K562 (cell line): Measurements from ENCODE around the gene CDKL1. TPM values are rescaled to one million over a fixed set of nuclear protein-coding genes. Genes with fewer than 3 reads are reported as not detected.

ENCODE experiments used
- CHCHD3 ChIP-seq: fragments of 250-450 bp; sonication (Bioruptor Pico); IDR thresholded peaks from 2 replicates; pipeline ENCODE4 v2.1.2; 2022; ENCODE audit warnings: mild to moderate bottlenecking
- CXXC5 ChIP-seq: fragments of 250-450 bp; sonication (Bioruptor Pico); IDR thresholded peaks from 2 replicates; pipeline ENCODE4 v1.8.0; 2022; ENCODE audit warnings: inconsistent platforms, mild to moderate bottlenecking, moderate library complexity
- ETV5 ChIP-seq: sonication (generic); formaldehyde crosslinking; IDR thresholded peaks from 2 replicates; pipeline ENCODE4 v1.4.0; 2020; ENCODE audit warnings: low read depth, mild to moderate bottlenecking, missing genetic modification reagents
- NR4A1 ChIP-seq, 2 experiments: fragments of 250-450 bp in 1 of 2; fragments of 450-650 bp in 1 of 2; sonication (Bioruptor Pico) in 1 of 2; IDR thresholded peaks; 2 replicates each; pipeline versions ENCODE4 v1.4.0 to v1.6.1; 2016 to 2020; ENCODE audit warnings: mild to moderate bottlenecking in 2 of 2, missing compliant biosample characterization in 1 of 2, missing genetic modification characterization in 1 of 2, moderate library complexity in 1 of 2
- SRSF3 ChIP-seq: fragments of 200-400 bp; formaldehyde crosslinking; IDR thresholded peaks from 2 replicates; pipeline ENCODE4 v1.6.1; 2016; ENCODE audit warnings: mild to moderate bottlenecking, low read length, moderate library complexity; ENCODE audit not compliant: insufficient read depth
- ZNF24 ChIP-seq: fragments of 450-650 bp; IDR thresholded peaks from 2 replicates; pipeline ENCODE4 v1.6.1; 2016
- ZNF830 ChIP-seq: fragments of 250-450 bp; sonication (Bioruptor Pico); IDR thresholded peaks from 2 replicates; pipeline ENCODE4 v1.5.0; 2021; ENCODE audit warnings: mild to moderate bottlenecking
- polyA plus RNA-seq, 8 experiments: library from polyadenylated mRNA; depleted of rRNA in 4 of 8; stranded (reverse) in 5 of 8; unstranded in 3 of 8; fragments of >200 nt; fragmentation: Nextera tagmentation in 2 of 8; fragmentation: Illumina TruSeq in 1 of 8; extraction: Ambion mirVana in 2 of 8; extraction: Trizol in 1 of 8; gene quantifications; 2 replicates each; pipeline versions ENCODE4 v1.2.1 to v1.2.3, GENCODE V29; 2011 to 2014; ENCODE audit warnings: inconsistent platforms in 1 of 8, missing spikeins in 1 of 8
- total RNA-seq, 7 experiments: library from RNA; depleted of rRNA in 6 of 7; stranded (reverse); fragments of >200 nt in 6 of 7; fragmentation: Illumina TruSeq in 2 of 7; extraction: Trizol in 2 of 7; gene quantifications; 2 replicates each; pipeline versions ENCODE4 v1.2.1 to v1.2.3, GENCODE V29; 2011 to 2021; ENCODE audit warnings: low replicate concordance in 1 of 7
- TF ChIP-seq, protein P1 (sequence below), 2 experiments: IDR thresholded peaks; 2 replicates each; pipeline ENCODE4 v1.6.1; 2012; ENCODE audit warnings: improper control_type of control experiment in 2 of 2, low read depth in 2 of 2, low read length in 2 of 2, borderline replicate concordance in 1 of 2
- TF ChIP-seq, protein P2 (sequence below), 2 experiments: fragments of 450-650 bp; formaldehyde crosslinking in 1 of 2; IDR thresholded peaks; 2 replicates each; pipeline versions ENCODE4 v1.4.0 to v1.6.1; 2014 to 2020; ENCODE audit warnings: mild to moderate bottlenecking in 2 of 2, borderline replicate concordance in 1 of 2, low read depth in 1 of 2
- TF ChIP-seq, protein P3 (sequence below): fragments of 150-350 bp; IDR thresholded peaks from 2 replicates; pipeline ENCODE4 v1.6.1; 2014; ENCODE audit warnings: low read depth, mild to moderate bottlenecking, low read length, borderline replicate concordance
- TF ChIP-seq, protein P4 (sequence below): fragments of 450-650 bp; IDR thresholded peaks from 2 replicates; pipeline ENCODE4 v1.6.1; 2016; ENCODE audit warnings: missing biosample characterization, missing genetic modification characterization

Gene CDKL1
- total and polyA plus RNA-seq, 9 of the 15 experiments (the other 6 are each of a cell fraction or from before 2014, with no cell fraction given): 2.3 to 35.0 (median 7.5) TPM

DNA sequence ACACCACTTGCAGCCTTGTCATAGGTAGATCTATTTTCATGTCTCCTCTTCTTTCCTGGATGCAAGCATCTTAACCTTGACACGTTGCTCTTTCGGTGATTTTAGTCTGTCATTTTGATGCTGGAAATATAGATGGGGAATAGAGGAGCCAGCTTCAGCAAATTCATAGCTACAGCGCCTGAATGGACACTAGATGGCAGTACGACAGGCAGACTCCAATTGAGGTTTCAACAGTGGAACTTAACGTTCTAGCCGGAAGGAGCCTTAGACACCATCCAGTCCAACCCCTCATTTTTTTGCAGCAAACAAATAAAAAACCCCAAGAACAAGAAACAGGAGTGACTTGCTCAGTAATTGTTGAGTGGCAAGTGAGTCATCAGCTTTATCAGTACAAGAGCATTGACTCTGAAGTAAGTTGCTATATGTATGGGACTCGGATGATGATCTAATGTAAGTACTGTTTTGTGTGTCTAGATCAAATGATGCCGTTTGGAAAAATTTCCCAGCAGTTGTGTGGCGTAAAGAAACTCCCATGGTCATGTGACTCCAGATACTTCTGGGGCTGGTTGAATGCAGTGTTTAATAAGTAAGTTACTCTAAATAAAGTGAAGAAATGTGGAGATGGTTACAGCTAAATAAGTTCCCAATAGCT is 75.5 kb downstream of the CDKL1 start (continued):
- TF ChIP-seq, protein P1, sequence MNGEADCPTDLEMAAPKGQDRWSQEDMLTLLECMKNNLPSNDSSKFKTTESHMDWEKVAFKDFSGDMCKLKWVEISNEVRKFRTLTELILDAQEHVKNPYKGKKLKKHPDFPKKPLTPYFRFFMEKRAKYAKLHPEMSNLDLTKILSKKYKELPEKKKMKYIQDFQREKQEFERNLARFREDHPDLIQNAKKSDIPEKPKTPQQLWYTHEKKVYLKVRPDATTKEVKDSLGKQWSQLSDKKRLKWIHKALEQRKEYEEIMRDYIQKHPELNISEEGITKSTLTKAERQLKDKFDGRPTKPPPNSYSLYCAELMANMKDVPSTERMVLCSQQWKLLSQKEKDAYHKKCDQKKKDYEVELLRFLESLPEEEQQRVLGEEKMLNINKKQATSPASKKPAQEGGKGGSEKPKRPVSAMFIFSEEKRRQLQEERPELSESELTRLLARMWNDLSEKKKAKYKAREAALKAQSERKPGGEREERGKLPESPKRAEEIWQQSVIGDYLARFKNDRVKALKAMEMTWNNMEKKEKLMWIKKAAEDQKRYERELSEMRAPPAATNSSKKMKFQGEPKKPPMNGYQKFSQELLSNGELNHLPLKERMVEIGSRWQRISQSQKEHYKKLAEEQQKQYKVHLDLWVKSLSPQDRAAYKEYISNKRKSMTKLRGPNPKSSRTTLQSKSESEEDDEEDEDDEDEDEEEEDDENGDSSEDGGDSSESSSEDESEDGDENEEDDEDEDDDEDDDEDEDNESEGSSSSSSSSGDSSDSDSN (IDR thresholded peaks at IDR 0.05; ENCODE audit: borderline replicate concordance in 1 of 2, low read depth in 2 of 2, low read length in 2 of 2): no peak
- TF ChIP-seq SRSF3 (no peak), ZNF830 (CRISPR knock-in tag) (no peak), NR4A1 (CRISPR knock-in tag; IDR thresholded peaks at IDR 0.05) (no peak), NR4A1 (tag; IDR thresholded peaks at IDR 0.05) (no peak), ETV5 (CRISPR knock-in tag) (0 out of 2 replicates have a peak, but pooled peaks have one; percentile 35), ZNF24 (0 out of 2 replicates have a peak, but pooled peaks have one; percentile 40), CHCHD3 (CRISPR knock-in tag) (no peak), CXXC5 (CRISPR knock-in tag) (0 out of 2 replicates have a peak, but pooled peaks have one; percentile 15)
- TF ChIP-seq, protein P2, sequence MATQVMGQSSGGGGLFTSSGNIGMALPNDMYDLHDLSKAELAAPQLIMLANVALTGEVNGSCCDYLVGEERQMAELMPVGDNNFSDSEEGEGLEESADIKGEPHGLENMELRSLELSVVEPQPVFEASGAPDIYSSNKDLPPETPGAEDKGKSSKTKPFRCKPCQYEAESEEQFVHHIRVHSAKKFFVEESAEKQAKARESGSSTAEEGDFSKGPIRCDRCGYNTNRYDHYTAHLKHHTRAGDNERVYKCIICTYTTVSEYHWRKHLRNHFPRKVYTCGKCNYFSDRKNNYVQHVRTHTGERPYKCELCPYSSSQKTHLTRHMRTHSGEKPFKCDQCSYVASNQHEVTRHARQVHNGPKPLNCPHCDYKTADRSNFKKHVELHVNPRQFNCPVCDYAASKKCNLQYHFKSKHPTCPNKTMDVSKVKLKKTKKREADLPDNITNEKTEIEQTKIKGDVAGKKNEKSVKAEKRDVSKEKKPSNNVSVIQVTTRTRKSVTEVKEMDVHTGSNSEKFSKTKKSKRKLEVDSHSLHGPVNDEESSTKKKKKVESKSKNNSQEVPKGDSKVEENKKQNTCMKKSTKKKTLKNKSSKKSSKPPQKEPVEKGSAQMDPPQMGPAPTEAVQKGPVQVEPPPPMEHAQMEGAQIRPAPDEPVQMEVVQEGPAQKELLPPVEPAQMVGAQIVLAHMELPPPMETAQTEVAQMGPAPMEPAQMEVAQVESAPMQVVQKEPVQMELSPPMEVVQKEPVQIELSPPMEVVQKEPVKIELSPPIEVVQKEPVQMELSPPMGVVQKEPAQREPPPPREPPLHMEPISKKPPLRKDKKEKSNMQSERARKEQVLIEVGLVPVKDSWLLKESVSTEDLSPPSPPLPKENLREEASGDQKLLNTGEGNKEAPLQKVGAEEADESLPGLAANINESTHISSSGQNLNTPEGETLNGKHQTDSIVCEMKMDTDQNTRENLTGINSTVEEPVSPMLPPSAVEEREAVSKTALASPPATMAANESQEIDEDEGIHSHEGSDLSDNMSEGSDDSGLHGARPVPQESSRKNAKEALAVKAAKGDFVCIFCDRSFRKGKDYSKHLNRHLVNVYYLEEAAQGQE (IDR thresholded peaks at IDR 0.05; ENCODE audit: borderline replicate concordance): peak; percentile 47
- TF ChIP-seq, protein P2 (CRISPR knock-in tag; IDR thresholded peaks at IDR 0.05; ENCODE audit: low read depth): no peak
- TF ChIP-seq, protein P3, sequence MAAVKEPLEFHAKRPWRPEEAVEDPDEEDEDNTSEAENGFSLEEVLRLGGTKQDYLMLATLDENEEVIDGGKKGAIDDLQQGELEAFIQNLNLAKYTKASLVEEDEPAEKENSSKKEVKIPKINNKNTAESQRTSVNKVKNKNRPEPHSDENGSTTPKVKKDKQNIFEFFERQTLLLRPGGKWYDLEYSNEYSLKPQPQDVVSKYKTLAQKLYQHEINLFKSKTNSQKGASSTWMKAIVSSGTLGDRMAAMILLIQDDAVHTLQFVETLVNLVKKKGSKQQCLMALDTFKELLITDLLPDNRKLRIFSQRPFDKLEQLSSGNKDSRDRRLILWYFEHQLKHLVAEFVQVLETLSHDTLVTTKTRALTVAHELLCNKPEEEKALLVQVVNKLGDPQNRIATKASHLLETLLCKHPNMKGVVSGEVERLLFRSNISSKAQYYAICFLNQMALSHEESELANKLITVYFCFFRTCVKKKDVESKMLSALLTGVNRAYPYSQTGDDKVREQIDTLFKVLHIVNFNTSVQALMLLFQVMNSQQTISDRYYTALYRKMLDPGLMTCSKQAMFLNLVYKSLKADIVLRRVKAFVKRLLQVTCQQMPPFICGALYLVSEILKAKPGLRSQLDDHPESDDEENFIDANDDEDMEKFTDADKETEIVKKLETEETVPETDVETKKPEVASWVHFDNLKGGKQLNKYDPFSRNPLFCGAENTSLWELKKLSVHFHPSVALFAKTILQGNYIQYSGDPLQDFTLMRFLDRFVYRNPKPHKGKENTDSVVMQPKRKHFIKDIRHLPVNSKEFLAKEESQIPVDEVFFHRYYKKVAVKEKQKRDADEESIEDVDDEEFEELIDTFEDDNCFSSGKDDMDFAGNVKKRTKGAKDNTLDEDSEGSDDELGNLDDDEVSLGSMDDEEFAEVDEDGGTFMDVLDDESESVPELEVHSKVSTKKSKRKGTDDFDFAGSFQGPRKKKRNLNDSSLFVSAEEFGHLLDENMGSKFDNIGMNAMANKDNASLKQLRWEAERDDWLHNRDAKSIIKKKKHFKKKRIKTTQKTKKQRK: no peak
- TF ChIP-seq, protein P4, sequence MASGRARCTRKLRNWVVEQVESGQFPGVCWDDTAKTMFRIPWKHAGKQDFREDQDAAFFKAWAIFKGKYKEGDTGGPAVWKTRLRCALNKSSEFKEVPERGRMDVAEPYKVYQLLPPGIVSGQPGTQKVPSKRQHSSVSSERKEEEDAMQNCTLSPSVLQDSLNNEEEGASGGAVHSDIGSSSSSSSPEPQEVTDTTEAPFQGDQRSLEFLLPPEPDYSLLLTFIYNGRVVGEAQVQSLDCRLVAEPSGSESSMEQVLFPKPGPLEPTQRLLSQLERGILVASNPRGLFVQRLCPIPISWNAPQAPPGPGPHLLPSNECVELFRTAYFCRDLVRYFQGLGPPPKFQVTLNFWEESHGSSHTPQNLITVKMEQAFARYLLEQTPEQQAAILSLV (tag): no peak
